Activated CD4-positive, CD25-positive, alpha-beta regulatory T cell (primary cell): Measurements from ENCODE around the gene ARHGAP32.
"Not testable (repeated sequence)": the region's sequence is repeated elsewhere in the genome, so short reads cannot be mapped to it uniquely, and the experiment has no call there.

Experiments
- DNase-seq, 4 experiments: peaks; one replicate each; lab custom pipeline; 2025; lab: John Stamatoyannopoulos, UW

Gene ARHGAP32

GRCh38 chr11:128929991-128930390, 262.1 kb downstream of the ARHGAP32 start:
- DNase-seq = no peak

GRCh38 chr11:128929468-128929867, 262.7 kb downstream of the ARHGAP32 start:
- no peak for DNase-seq

GRCh38 chr11:128928400-128928799, 263.7 kb downstream of the ARHGAP32 start:
- DNase-seq = no peak

- DNase-seq = no peak
Measured at GRCh38 chr11:128927683-128928336, 264.3 kb downstream of the ARHGAP32 start.

- DNase-seq = no peak
Measured at GRCh38 chr11:128927108-128927461, 265.0 kb downstream of the ARHGAP32 start.

- DNase-seq = no peak
Measured at GRCh38 chr11:128926437-128927107, 265.6 kb downstream of the ARHGAP32 start.

GRCh38 chr11:128926000-128926399, 266.1 kb downstream of the ARHGAP32 start:
- no peak for DNase-seq

GRCh38 chr11:128925250-128925600, 266.9 kb downstream of the ARHGAP32 start:
- no peak for DNase-seq

- no peak for DNase-seq
Measured at GRCh38 chr11:128924510-128925249, 267.4 kb downstream of the ARHGAP32 start.

GRCh38 chr11:128924104-128924503, 268.0 kb downstream of the ARHGAP32 start:
- DNase-seq = no peak

GRCh38 chr11:128921793-128922192, 270.3 kb downstream of the ARHGAP32 start:
- no peak for DNase-seq

GRCh38 chr11:128920666-128921065, 271.5 kb downstream of the ARHGAP32 start:
- DNase-seq = no peak

GRCh38 chr11:128919635-128920034, 272.5 kb downstream of the ARHGAP32 start:
- DNase-seq = not testable (repeated sequence)

- DNase-seq = no peak
Measured at GRCh38 chr11:128919216-128919615, 272.9 kb downstream of the ARHGAP32 start.

- DNase-seq = no peak
Measured at GRCh38 chr11:128917144-128917724, 274.9 kb downstream of the ARHGAP32 start.

GRCh38 chr11:128916681-128917080, 275.4 kb downstream of the ARHGAP32 start:
- DNase-seq = no peak

GRCh38 chr11:128916037-128916572, 276.0 kb downstream of the ARHGAP32 start:
- no peak for DNase-seq

- no peak for DNase-seq
Measured at GRCh38 chr11:128915149-128915521, 277.0 kb downstream of the ARHGAP32 start.
